ENCODE results near the gene AKAP13. TPM values are rescaled to one million over a fixed set of nuclear protein-coding genes. Genes with fewer than 3 reads are reported as not detected.
A peak's percentile ranks its signal among the peaks of the same experiment; 100 is the strongest.

Gene AKAP13
- polyA plus RNA-seq, 1 donor: 71.1 TPM

GRCh38 chr15:85748176-85748575 lies 367.8 kb downstream of the AKAP13 start:
- no peak for DNase-seq

GRCh38 chr15:85748729-85749128 lies 368.3 kb downstream of the AKAP13 start:
- no peak for DNase-seq

- peak; percentile 80 for DNase-seq
Observed at GRCh38 chr15:85749261-85750151, 369.1 kb downstream of the AKAP13 start.

- peak; percentile 73 for DNase-seq
Observed at GRCh38 chr15:85750319-85751290, 370.2 kb downstream of the AKAP13 start.

GRCh38 chr15:85751291-85752123 lies 371.1 kb downstream of the AKAP13 start:
- no peak for DNase-seq

GRCh38 chr15:85752124-85752475 lies 371.7 kb downstream of the AKAP13 start:
- no peak for DNase-seq

GRCh38 chr15:85752491-85752961 lies 372.1 kb downstream of the AKAP13 start:
- no peak for DNase-seq

GRCh38 chr15:85753261-85753660 lies 372.9 kb downstream of the AKAP13 start:
- DNase-seq: no peak

GRCh38 chr15:85753791-85754452 lies 373.5 kb downstream of the AKAP13 start:
- no peak for DNase-seq

GRCh38 chr15:85754989-85755388 lies 374.6 kb downstream of the AKAP13 start:
- DNase-seq: peak; percentile 52

- DNase-seq: no peak
Observed at GRCh38 chr15:85755471-85755870, 375.1 kb downstream of the AKAP13 start.

- DNase-seq: no peak
Observed at GRCh38 chr15:85755942-85756341, 375.5 kb downstream of the AKAP13 start.

- no peak for DNase-seq
Observed at GRCh38 chr15:85756411-85757072, 376.1 kb downstream of the AKAP13 start.

GRCh38 chr15:85757073-85757938 lies 376.9 kb downstream of the AKAP13 start:
- DNase-seq: no peak

GRCh38 chr15:85757939-85758654 lies 377.7 kb downstream of the AKAP13 start:
- no peak for DNase-seq

- no peak for DNase-seq
Observed at GRCh38 chr15:85758655-85758978, 378.2 kb downstream of the AKAP13 start.

- DNase-seq: no peak
Observed at GRCh38 chr15:85759376-85759775, 379.0 kb downstream of the AKAP13 start.

- DNase-seq: no peak
Observed at GRCh38 chr15:85760049-85760448, 379.6 kb downstream of the AKAP13 start.

- no peak for DNase-seq
Observed at GRCh38 chr15:85760531-85761371, 380.3 kb downstream of the AKAP13 start.

All from hindlimb muscle (tissue), 1 donor.